CD4-positive, alpha-beta T cell treated with Interferon alpha-2 for 1 hour (primary cell): ENCODE measurements around the gene ITSN1.
"Not testable (repeated sequence)": the region's sequence is repeated elsewhere in the genome, so short reads cannot be mapped to it uniquely, and the experiment has no call there.

Source experiments
- DNase-seq, 2 donors: peaks; one replicate each; pipeline ENCODE4 v3.0.0-alpha.2; 2020 to 2022

The ITSN1 gene

GRCh38 chr21:33684068-33684467, 41.8 kb downstream of the ITSN1 start:
- DNase-seq: no peak

- no peak for DNase-seq
Measured at GRCh38 chr21:33684923-33685560, 42.7 kb downstream of the ITSN1 start.

- DNase-seq: no peak
Measured at GRCh38 chr21:33685613-33686197, 43.4 kb downstream of the ITSN1 start.

- no peak for DNase-seq
Measured at GRCh38 chr21:33686386-33686785, 44.1 kb downstream of the ITSN1 start.

- DNase-seq: no peak
Measured at GRCh38 chr21:33687634-33688033, 45.3 kb downstream of the ITSN1 start.

- DNase-seq: no peak
Measured at GRCh38 chr21:33688353-33688752, 46.1 kb downstream of the ITSN1 start.

- no peak for DNase-seq
Measured at GRCh38 chr21:33690874-33691273, 48.6 kb downstream of the ITSN1 start.

GRCh38 chr21:33691945-33692603, 49.8 kb downstream of the ITSN1 start:
- DNase-seq: no peak

GRCh38 chr21:33695813-33696212, 53.5 kb downstream of the ITSN1 start:
- DNase-seq: no peak

GRCh38 chr21:33696465-33696864, 54.2 kb downstream of the ITSN1 start:
- no peak for DNase-seq

GRCh38 chr21:33698087-33698860, 56.0 kb downstream of the ITSN1 start:
- no peak for DNase-seq

GRCh38 chr21:33699277-33699676, 57.0 kb downstream of the ITSN1 start:
- no peak for DNase-seq

GRCh38 chr21:33700491-33700890, 58.2 kb downstream of the ITSN1 start:
- DNase-seq: no peak

- peak in 1 of 2 donors; percentile 1 for DNase-seq
Measured at GRCh38 chr21:33703750-33704606, 61.7 kb downstream of the ITSN1 start.

- DNase-seq: no peak
Measured at GRCh38 chr21:33707846-33708245, 65.5 kb downstream of the ITSN1 start.

GRCh38 chr21:33708874-33709273, 66.6 kb downstream of the ITSN1 start:
- DNase-seq: no peak

- no peak for DNase-seq
Measured at GRCh38 chr21:33712022-33712803, 69.9 kb downstream of the ITSN1 start.

- DNase-seq: no peak
Measured at GRCh38 chr21:33721081-33721480, 78.8 kb downstream of the ITSN1 start.

- not testable (repeated sequence) for DNase-seq
Measured at GRCh38 chr21:33729139-33729538, 86.8 kb downstream of the ITSN1 start.

GRCh38 chr21:33729641-33730040, 87.3 kb downstream of the ITSN1 start:
- no peak for DNase-seq

- DNase-seq: no peak
Measured at GRCh38 chr21:33731447-33731846, 89.1 kb downstream of the ITSN1 start.

GRCh38 chr21:33732038-33732437, 89.7 kb downstream of the ITSN1 start:
- no peak for DNase-seq
